Epithelial cell of esophagus (primary cell): ENCODE results near the gene LFNG.

Experiments
- DNase-seq: peaks from one replicate; pipeline ENCODE4 v3.0.0; 2010; ENCODE audit warnings: low read depth
- H3K4me3 ChIP-seq: 2 replicates; pipeline ENCODE4 v1.5.1; 2011; ENCODE audit warnings: mild to moderate bottlenecking, low read length, control low read depth
- TF ChIP-seq, protein P1 (sequence below): IDR thresholded peaks from 2 replicates; pipeline ENCODE4 v1.5.1; 2011; ENCODE audit warnings: low read depth, mild to moderate bottlenecking, low read length, control low read depth, inconsistent platforms; ENCODE audit not compliant: insufficient read depth; ENCODE audit errors: missing control alignments

The LFNG gene

DNA sequence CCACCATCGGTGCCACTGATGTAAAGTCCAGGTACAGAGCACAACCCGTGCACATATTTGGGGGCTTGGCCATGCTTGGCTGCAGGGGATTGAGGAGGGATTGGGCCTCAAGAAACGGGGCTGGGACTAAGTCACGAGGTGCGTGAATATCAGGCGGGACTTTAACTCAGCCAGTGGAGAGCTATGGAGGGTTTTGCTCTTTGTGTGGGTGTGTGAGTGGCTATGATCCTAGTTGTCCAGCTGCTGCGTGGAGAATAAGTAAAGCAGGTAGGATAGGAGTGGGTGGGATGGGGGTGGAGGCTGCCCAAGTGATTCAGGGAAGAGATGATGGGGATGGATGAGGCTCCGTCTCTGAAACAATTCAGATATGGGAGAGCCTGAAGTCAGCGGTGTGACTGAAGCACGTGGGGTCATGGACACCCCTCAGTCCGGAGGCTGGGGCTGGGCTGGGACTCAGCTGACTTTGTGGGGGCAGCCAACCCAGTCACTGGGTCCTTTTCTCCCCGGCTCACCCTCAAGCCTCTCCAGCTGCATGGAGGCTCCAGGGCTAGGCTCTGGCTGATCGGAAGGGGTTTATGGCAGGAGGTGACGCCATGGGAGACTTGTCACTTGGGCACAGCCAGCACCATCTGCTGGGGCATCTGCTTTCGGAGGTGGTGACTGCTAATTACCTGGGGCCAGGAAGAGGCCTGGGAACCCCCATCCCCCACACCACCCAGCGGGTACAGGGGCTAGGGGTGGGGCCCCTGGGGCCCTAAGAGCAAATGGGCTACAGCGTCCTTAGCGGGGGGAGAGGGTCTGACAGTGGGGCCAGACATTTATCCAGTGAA, 1.7 kb upstream of the LFNG start:
- TF ChIP-seq, protein P1, sequence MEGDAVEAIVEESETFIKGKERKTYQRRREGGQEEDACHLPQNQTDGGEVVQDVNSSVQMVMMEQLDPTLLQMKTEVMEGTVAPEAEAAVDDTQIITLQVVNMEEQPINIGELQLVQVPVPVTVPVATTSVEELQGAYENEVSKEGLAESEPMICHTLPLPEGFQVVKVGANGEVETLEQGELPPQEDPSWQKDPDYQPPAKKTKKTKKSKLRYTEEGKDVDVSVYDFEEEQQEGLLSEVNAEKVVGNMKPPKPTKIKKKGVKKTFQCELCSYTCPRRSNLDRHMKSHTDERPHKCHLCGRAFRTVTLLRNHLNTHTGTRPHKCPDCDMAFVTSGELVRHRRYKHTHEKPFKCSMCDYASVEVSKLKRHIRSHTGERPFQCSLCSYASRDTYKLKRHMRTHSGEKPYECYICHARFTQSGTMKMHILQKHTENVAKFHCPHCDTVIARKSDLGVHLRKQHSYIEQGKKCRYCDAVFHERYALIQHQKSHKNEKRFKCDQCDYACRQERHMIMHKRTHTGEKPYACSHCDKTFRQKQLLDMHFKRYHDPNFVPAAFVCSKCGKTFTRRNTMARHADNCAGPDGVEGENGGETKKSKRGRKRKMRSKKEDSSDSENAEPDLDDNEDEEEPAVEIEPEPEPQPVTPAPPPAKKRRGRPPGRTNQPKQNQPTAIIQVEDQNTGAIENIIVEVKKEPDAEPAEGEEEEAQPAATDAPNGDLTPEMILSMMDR = no peak
- no peak overlapping the region for H3K4me3 ChIP-seq
- no peak for DNase-seq

DNA sequence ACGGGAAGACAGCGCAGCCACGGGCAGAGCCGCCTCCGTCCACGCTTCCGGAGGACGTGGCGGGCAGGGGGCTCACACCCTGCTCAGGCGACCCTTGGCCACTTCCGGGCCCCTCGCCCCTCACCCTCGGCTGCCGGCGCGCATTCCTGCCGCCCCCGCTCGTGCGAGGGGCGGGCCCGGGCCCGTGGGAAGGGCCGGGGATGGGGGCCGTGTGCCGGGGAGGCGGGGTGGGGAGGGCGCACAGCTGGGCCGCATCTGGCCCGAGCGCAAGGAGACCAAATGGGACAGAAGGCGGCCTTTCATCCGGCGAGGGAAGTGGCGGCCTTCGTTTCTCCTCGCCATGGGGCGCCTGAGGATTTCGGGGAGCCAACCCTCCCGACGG, 846 bp upstream of the LFNG start:
- no peak for DNase-seq
- H3K4me3 ChIP-seq = peak overlapping the region; percentile 25
- TF ChIP-seq, protein P1 = no peak

DNA sequence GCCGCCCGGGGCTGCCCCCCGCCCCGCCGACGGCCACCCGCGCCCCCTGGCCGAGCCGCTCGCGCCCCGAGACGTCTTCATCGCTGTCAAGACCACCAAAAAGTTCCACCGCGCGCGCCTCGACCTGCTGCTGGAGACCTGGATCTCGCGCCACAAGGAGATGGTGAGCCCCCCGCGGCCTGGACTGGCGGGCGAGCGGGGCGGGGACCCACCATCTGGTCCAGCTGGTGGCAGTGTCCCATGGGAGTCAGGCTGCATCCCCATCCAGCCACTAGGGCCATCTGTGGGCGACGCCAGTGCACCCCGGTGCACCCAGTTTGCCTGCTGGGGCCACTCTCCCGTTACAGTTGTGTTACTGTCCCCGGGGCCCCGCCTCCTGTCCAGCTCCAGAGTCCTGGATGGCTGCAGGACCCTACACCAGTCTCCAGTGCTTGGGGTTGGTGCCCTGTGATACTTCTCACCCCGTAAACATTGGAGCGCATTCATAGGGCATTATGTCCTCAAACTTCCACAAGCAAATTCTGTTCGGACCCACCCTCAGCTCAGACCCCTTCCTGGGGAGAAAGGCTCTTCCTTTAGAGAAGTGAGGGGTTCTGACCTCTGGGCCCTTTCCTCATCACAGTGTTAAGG, 672 bp downstream of the LFNG start:
- peak overlapping the region; percentile 68 for H3K4me3 ChIP-seq

DNA sequence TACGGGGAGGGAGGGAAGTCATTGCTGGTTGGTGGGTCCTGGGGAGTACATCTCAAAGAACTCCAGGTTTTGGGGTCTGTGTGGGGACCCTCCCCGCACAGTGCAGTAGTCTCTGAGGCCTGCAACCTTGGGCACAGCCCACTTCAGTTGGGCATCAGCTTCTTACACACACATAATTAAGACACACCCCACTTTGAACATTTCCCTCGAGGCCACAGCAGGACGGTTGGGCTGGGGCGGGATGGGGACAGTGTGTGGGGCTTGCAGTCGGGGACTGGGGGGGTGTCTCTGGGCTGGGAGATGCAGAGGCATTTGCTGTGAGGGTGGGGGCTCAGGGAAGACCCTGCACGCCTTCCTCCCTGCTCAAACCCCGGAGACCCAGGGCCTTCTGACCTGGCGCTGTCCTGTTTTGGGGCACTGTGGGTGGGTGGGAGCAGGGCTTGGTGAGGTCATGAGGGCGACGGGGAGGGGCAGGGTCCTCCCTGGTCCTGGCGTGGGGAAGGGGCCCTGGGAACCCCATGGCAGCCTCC, 1.3 kb downstream of the LFNG start:
- TF ChIP-seq, protein P1 = no peak
- DNase-seq = peak; percentile 46
- peak overlapping the region; percentile 68 for H3K4me3 ChIP-seq

More for the DNA sequence above, 672 bp downstream of the LFNG start:
- peak; percentile 38 for DNase-seq
- TF ChIP-seq, protein P1 = no peak

DNA sequence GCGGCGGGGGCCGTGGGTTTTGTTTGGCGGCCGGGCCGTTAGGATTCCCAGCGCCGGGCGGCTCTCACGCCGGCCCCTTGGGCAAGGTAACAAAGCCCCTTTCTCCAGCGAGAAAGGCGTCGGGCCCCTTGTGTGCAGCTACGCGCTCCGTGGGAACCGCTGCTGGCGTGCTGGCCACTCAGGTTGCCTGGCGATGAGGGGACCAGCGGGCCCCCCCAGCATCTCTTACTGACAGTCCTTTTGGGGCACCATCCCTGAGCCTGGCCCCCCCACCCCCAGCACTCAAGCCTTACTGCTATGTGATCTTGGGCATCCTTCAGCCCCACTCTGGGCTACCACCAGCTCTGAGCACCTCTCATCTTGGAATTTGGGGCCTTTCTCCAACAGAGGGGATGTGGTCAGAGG, 1.8 kb downstream of the LFNG start:
- TF ChIP-seq, protein P1 = no peak
- DNase-seq = no peak
- H3K4me3 ChIP-seq = peak overlapping the region; percentile 68

DNA sequence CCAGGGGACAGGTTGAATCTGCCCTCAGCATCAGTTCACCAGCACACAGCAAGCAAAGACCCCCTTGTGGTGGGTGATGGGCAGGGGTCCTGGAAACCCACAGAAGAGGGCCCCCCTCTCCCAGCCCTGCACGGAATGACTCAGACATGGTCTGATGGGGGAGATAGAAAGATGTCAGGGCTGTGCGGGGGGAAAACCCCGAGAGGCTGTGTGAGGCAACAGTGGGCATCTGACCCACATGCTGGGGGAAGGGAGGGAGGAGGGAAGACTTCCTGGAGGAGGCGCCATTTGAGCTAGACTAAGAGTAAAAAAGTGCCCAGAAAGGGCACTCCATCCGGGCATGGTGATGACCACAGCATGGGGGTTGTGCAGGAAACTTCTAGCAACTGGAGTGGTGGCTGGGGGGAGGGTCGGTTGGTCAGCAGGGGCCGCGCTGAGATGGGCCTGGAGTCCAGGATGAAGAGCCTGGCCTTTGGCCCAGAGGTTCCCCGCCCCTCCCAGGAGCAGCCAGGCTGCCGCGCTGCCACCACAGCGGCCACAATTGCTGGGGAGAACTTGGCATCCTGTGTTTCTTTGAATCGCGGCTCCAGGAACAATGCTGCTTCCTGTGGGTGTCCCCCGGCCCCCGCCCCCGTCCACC, 2.5 kb downstream of the LFNG start:
- peak overlapping the region; percentile 68 for H3K4me3 ChIP-seq
- TF ChIP-seq, protein P1 = no peak
- peak; percentile 42 for DNase-seq
